VCaP (cell line): ENCODE data around the gene E2F3.

Source experiments
- H3K27ac ChIP-seq: fragments of 450-650 bp; 2 replicates; pipeline ENCODE4 v1.5.1; 2017
- CTCF ChIP-seq: fragments of 450-650 bp; conservative IDR thresholded peaks from 2 replicates; pipeline ENCODE4 v1.5.1; 2017; ENCODE audit warnings: mild to moderate bottlenecking, moderate library complexity

E2F3 gene

GRCh38 chr6:20444786-20445271 is 43.1 kb downstream of the E2F3 start:
- no peak for TF ChIP-seq CTCF
- no peak overlapping the region for H3K27ac ChIP-seq

- TF ChIP-seq CTCF = no peak
- H3K27ac ChIP-seq = no peak overlapping the region
Measured at GRCh38 chr6:20447157-20447556, 45.5 kb downstream of the E2F3 start.

- no peak for TF ChIP-seq CTCF
- no peak overlapping the region for H3K27ac ChIP-seq
Measured at GRCh38 chr6:20447581-20448132, 46.0 kb downstream of the E2F3 start.

- no peak overlapping the region for H3K27ac ChIP-seq
- no peak for TF ChIP-seq CTCF
Measured at GRCh38 chr6:20448828-20449227, 47.1 kb downstream of the E2F3 start.

- TF ChIP-seq CTCF = no peak
Measured at GRCh38 chr6:20454204-20454824, 52.6 kb downstream of the E2F3 start.

GRCh38 chr6:20455251-20455940 is 53.7 kb downstream of the E2F3 start:
- no peak overlapping the region for H3K27ac ChIP-seq
- no peak for TF ChIP-seq CTCF

More at GRCh38 chr6:20454204-20454824, 52.6 kb downstream of the E2F3 start:
- H3K27ac ChIP-seq = no peak overlapping the region

- TF ChIP-seq CTCF = no peak
- H3K27ac ChIP-seq = no peak overlapping the region
Measured at GRCh38 chr6:20458027-20458894, 56.6 kb downstream of the E2F3 start.
